T-helper 2 cell treated with Interferon-gamma antibody and Interleukin-4, amounts not matched to agents 5 μg/mL and 100 μg/mL, for 36 hours (primary cell): ENCODE results near the gene ADAMTS6.

ENCODE experiments used
- DNase-seq: peaks from one replicate; pipeline ENCODE4 v3.0.0; 2021; ENCODE audit warnings: low spot score
- H3K27ac Mint-ChIP-seq: one replicate; pipeline ENCODE4 v1.8.0; 2021; ENCODE audit warnings: mild to moderate bottlenecking, mixed read lengths
- H3K27me3 Mint-ChIP-seq: one replicate; pipeline ENCODE4 v1.8.0; 2021; ENCODE audit warnings: low read depth, mixed read lengths
- H3K36me3 Mint-ChIP-seq: one replicate; pipeline ENCODE4 v1.8.0; 2021; ENCODE audit warnings: low read depth, mixed read lengths
- H3K4me1 Mint-ChIP-seq: one replicate; pipeline ENCODE4 v1.8.0; 2021; ENCODE audit warnings: low read depth, mixed read lengths
- H3K4me3 Mint-ChIP-seq: one replicate; pipeline ENCODE4 v1.8.0; 2022; ENCODE audit warnings: mild to moderate bottlenecking, moderate library complexity, mixed read lengths
- H3K9me3 Mint-ChIP-seq: one replicate; pipeline ENCODE4 v1.8.0; 2021; ENCODE audit warnings: mixed read lengths

The ADAMTS6 gene

DNA sequence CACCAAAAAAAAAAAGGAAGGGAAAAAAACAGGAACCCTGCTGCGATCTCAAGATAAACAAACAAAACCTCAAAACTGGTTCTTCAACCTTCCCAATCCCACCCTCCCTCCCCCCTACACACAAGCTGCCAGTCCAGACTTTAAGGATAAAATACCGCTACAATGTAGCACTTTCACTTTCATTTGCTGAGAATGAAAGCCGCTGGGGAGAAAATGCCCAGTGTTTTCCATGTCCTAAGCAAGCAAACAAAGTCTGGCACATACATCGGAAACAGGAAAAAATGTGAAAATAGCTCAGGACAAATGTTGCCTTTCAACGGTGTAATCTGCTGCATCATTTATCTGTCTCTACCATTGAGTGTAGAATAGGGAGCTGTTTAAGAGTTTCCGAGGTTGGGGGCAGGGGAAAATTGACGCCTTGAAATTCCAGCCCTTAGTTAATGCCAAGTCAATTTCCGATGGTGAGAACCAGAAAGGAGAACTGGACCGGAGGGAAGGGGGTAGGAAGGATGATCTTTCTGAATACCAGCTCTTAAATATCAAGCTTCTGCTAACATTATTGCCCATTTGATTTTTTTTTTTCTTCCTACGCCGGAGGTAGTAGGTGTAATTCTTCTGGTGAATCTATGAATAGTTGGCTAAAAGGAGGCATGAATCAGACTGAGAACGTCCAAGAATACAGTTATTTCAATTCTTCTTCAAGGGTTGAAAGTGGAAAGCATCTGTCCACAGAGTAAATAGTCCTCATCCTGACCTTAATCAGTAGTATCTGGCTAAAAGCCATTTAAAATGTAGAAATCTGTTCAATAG lies 1.2 kb upstream of the ADAMTS6 start:
- no peaks in the 10 kb centered on the region for H3K9me3 Mint-ChIP-seq
- H3K4me1 Mint-ChIP-seq = peaks cover 20% of the 10 kb centered on the region
- H3K4me3 Mint-ChIP-seq = no peak overlapping the region
- H3K27me3 Mint-ChIP-seq = no peaks in the 10 kb centered on the region
- no peak for DNase-seq
- no peaks in the 10 kb centered on the region for H3K36me3 Mint-ChIP-seq
- H3K27ac Mint-ChIP-seq = peak overlapping the region; percentile 83

DNA sequence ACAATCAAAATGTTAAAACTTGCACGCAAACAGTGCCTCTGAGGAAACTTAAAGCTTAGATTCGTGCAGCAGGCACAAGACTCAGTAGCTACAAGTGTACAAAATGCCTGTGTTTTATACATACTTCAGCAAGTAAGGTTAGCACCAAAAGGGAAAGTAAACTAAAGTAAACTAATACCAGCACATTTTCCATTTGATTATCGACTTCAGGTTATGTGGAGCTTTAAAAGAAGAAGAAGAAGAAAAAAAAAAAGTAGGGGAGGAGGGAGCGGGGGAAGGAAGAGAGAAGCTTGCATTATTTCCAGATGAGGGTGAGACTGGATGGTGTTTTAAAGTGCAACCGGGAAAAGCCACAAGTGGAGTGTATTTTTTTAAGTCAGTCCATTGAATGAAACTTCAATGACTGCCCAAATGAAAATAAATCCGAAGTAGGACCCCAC lies 596 bp upstream of the ADAMTS6 start:
- Mint-ChIP-seq H3K4me3 (no peak overlapping the region), H3K9me3 (no peaks in the 10 kb centered on the region), H3K27me3 (peaks cover 3% of the 10 kb centered on the region), H3K27ac (peak overlapping the region; percentile 87), H3K36me3 (no peaks in the 10 kb centered on the region), H3K4me1 (peaks cover 20% of the 10 kb centered on the region)
- DNase-seq = no peak

DNA sequence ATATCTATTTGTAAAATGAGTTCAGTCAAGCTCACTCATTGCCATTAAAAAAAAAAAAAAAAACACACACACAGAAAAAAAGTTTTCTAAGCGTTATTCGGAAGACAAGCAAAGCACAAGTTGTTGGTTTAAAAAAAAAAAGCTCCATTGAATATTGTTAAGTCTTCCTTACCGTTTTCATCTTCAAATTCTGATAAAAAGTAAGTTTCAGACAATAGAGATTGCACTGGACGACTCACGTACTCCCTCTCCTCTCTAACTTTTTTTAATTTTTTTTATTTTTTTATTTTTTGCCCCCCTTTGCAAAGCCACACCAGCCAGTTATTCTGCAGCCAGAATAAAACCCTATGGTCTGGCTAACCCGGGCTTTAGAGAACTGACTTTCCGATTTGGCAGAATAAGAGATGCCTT lies 544 bp downstream of the ADAMTS6 start:
- Mint-ChIP-seq H3K36me3 (no peaks in the 10 kb centered on the region), H3K4me3 (no peak overlapping the region), H3K27me3 (peaks cover 3% of the 10 kb centered on the region), H3K27ac (peak overlapping the region; percentile 87), H3K9me3 (no peaks in the 10 kb centered on the region), H3K4me1 (peaks cover 20% of the 10 kb centered on the region)
- DNase-seq = no peak

DNA sequence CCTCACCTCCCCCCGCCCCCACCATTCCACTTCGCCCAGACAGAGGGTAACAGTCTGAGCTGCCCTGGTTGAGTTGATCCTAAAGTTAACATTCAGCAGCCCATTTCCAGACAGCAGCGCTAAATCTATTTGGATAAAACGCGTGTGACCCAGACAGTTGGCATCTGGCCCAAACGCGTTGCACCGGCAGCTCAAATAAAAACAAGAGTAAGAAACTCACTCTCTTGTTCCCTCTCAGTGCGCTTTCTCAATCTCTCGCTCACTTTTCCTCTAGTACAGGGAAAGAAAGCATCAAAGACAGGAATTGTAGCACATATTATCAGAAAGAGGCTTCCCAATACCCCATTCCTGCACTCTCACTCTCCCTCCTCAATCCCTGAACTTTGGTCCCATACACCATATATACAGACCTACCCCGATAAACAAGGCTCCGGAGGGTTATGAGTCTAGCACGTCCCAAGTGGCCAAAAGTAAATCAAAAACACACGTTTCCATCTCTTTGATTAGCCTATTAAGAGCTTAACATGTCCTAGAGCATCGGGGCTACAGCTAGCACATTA lies 1.3 kb downstream of the ADAMTS6 start:
- peaks cover 20% of the 10 kb centered on the region for H3K4me1 Mint-ChIP-seq
- H3K27me3 Mint-ChIP-seq = peaks cover 3% of the 10 kb centered on the region
- no peaks in the 10 kb centered on the region for H3K9me3 Mint-ChIP-seq
- no peak overlapping the region for H3K27ac Mint-ChIP-seq
- no peak for DNase-seq
- H3K36me3 Mint-ChIP-seq = no peaks in the 10 kb centered on the region
- no peak overlapping the region for H3K4me3 Mint-ChIP-seq

DNA sequence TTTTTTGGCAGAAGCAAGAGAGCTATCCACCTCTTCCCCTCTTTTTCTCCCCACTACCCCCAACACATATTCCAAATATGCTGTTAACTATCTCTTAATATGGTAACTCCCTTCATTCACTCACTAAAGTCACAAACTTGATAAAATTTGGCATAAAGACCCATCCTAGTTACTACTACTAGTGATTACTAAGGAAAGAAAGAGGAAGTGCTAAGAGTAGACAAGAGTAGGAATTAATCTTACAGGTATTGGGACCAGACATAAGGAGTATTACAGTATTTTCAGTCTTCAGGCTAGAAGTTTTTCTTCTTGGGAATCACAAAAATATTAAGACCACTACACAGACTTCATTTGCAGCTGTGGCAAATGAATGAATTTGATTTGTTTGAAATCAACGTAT lies 2.2 kb downstream of the ADAMTS6 start:
- H3K36me3 Mint-ChIP-seq = no peaks in the 10 kb centered on the region
- peaks cover 20% of the 10 kb centered on the region for H3K4me1 Mint-ChIP-seq
- DNase-seq = no peak
- H3K4me3 Mint-ChIP-seq = no peak overlapping the region
- no peaks in the 10 kb centered on the region for H3K9me3 Mint-ChIP-seq
- peaks cover 3% of the 10 kb centered on the region for H3K27me3 Mint-ChIP-seq
- no peak overlapping the region for H3K27ac Mint-ChIP-seq

DNA sequence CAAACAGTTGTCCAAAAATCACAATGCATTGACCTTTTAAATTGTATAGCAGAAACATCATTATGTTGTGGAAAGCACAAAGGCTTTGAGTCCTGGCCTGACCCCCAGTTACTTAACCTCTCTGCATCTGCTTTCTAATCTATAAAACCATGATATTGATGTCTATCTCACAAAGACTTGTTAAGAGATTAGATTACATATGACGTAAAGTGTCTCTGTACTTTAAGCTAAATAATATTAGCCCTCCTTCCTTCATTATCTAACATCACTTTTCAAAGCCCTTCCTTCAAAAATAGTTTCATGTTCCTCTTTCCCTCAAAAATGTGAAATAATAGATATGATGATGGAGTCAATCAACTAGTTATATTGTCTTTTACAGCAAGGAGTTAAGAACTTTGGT lies 3.4 kb downstream of the ADAMTS6 start:
- Mint-ChIP-seq H3K9me3 (no peaks in the 10 kb centered on the region), H3K36me3 (no peaks in the 10 kb centered on the region), H3K27me3 (peaks cover 3% of the 10 kb centered on the region), H3K4me1 (peaks cover 18% of the 10 kb centered on the region), H3K27ac (no peak overlapping the region), H3K4me3 (no peak overlapping the region)
- DNase-seq = no peak

DNA sequence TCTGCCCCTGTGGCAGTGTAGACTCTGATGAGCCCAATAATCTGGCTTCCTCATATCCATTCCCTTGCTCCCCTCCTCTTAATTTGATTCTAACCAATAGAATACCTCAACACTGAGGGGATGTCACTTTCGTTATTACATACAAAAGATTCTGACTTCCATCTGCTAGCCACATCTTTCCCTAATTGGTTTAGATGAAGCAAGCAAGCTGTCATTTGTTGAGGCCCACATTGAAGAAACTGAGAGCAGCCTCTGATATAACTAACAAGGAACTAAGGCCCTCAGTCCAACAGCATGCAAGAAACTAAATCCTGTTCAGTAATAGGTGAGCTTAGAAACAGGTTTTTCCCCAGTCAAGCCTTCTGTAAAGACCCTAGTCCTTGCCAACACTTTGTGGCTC lies 5.8 kb downstream of the ADAMTS6 start:
- Mint-ChIP-seq H3K4me1 (peaks cover under 1% of the 10 kb centered on the region), H3K27me3 (peaks cover 3% of the 10 kb centered on the region), H3K27ac (no peak overlapping the region), H3K4me3 (no peak overlapping the region), H3K36me3 (no peaks in the 10 kb centered on the region), H3K9me3 (no peaks in the 10 kb centered on the region)
- DNase-seq = no peak

DNA sequence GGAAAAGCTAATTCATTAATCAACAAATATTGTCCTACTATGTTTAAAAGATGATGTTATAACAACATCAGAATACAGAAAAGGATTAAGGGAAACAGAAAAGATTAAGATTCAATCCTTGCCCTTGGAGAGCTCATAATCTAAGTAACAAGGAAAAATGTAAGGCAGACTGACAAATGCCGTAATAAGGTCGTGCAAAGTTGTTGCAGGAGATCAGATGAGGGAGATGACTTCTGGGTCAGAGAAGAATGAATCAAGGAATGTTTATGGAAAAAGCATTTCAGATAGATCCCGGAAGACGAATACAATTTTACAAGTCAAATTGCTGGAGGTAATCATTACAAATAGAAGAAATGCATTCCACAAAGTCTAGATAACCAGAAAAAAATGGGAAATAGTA lies 6.4 kb downstream of the ADAMTS6 start:
- Mint-ChIP-seq H3K27me3 (peaks cover 3% of the 10 kb centered on the region), H3K4me3 (no peak overlapping the region)

DNA sequence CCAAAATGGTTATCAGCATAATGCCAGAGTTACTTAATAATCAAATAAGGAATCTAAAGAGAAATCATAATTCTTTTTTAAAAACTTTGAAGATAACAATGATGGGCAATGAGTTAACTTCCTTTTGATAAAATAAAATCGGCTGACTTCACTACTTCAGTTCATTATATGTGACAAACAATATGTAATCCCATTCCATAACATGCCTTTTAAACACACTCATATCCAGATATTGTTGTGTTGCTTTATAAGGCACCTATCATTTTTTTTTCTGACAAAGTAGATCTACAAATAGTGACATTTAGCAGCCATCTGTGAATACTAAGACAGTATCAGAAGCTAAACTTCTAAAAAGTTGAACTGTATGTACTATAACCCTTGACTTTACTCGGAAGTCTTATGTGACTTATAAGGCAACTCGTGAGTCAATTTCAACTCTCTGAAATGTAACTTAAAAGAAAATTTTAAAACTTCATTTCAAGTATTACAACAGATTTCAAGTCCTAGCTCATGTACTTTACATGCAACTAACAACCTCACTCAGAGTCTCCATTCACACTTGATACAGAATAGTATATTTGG lies 7.5 kb downstream of the ADAMTS6 start:
- Mint-ChIP-seq H3K27me3 (peaks cover 3% of the 10 kb centered on the region), H3K9me3 (no peaks in the 10 kb centered on the region), H3K4me1 (no peaks in the 10 kb centered on the region), H3K27ac (no peak overlapping the region), H3K36me3 (no peaks in the 10 kb centered on the region), H3K4me3 (no peak overlapping the region)
- no peak for DNase-seq

More for the DNA sequence above, 6.4 kb downstream of the ADAMTS6 start:
- Mint-ChIP-seq H3K4me1 (no peaks in the 10 kb centered on the region), H3K9me3 (no peaks in the 10 kb centered on the region), H3K27ac (no peak overlapping the region), H3K36me3 (no peaks in the 10 kb centered on the region)
- no peak for DNase-seq

DNA sequence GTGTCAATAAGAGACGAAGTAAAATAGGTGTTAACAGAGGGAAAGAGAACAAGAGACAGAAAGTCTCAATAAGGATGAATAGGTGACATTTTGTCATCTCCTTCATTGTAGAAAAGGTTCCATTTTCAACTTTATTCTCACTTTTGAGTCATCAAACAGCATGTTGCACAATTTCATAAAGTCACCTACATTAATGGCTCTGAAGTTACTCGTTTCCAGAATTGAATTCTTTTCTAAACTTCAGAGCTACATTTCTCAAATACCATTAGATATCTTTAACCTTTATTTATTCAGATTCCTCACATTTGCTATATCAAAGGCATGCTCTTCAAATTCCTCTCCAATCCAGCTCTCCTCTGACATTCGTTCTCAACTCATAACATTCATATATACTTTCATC lies 13.1 kb downstream of the ADAMTS6 start:
- Mint-ChIP-seq H3K36me3 (no peaks in the 10 kb centered on the region), H3K27me3 (no peaks in the 10 kb centered on the region), H3K4me3 (no peak overlapping the region), H3K27ac (no peak overlapping the region), H3K4me1 (no peaks in the 10 kb centered on the region), H3K9me3 (no peaks in the 10 kb centered on the region)
- no peak for DNase-seq

DNA sequence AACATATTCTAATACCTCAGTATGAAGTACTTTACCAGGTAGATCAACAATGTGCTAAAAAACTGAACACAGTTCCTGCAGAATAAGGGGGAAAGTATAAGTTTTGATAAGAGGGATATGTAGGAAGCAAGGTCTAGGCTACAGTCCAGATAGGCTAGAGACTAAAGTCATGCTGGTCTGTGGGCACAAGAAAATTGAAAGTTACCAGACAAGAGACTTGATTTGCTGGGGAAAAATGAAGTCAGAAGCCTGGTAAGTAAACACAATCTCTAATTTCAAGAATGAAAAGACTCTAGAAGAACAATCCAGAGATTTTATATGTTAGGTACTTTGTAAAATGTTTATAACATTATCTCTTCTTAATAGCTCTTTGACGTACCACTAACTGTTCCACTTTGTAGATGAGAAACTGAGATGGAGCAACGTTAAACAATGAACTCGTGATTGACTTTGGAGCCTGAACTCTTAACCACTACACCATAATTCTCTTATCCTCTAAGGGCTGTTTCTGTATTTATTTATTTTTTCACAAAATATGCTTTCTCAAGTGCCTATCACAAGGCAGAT lies 19.5 kb downstream of the ADAMTS6 start:
- Mint-ChIP-seq H3K9me3 (no peaks in the 10 kb centered on the region), H3K4me3 (no peak overlapping the region), H3K4me1 (no peaks in the 10 kb centered on the region), H3K27ac (no peak overlapping the region), H3K36me3 (no peaks in the 10 kb centered on the region), H3K27me3 (no peaks in the 10 kb centered on the region)
- DNase-seq = no peak

DNA sequence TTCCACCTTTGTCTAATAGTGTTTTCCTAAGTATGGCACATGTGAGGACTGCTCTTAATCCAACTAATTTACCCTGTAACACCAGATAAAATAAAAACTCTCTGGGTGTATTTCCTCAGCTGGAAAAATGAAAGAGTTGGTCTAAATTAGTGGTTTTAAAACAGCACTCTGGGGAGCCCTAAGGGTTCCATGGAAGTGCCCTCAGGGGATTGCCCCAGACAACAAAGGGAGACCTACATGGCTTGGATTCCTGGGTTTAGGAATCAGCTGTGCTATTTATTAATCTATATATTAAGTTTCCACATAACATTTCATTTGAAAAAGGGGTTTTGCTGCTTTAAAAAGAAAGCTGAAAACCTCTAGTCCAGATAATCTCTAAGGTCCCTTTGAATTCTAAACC lies 20.2 kb downstream of the ADAMTS6 start:
- H3K4me1 Mint-ChIP-seq = no peaks in the 10 kb centered on the region
- no peaks in the 10 kb centered on the region for H3K9me3 Mint-ChIP-seq
- no peak overlapping the region for H3K27ac Mint-ChIP-seq
- H3K4me3 Mint-ChIP-seq = no peak overlapping the region
- no peaks in the 10 kb centered on the region for H3K36me3 Mint-ChIP-seq
- no peak for DNase-seq
- H3K27me3 Mint-ChIP-seq = no peaks in the 10 kb centered on the region

DNA sequence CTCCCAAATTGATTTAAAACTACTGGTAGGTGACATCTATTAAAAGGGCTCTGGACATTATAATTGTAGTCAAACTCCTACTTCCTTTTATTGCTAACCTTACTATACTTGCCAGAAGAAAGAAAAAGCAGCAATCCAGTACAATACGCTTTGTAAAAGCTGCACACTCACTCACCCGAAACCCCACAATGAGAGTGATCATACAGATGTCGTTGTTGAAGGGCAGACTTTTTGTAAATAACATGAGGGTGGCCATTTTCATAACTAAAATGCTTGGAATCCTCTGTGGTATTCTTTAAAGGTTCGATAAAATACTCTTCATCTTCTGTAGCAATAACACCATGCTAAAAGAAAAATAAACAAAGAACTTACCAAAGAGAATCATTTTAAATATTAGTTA lies 21.7 kb downstream of the ADAMTS6 start:
- Mint-ChIP-seq H3K27me3 (no peaks in the 10 kb centered on the region), H3K4me3 (no peak overlapping the region), H3K4me1 (no peaks in the 10 kb centered on the region), H3K27ac (no peak overlapping the region), H3K9me3 (no peaks in the 10 kb centered on the region), H3K36me3 (no peaks in the 10 kb centered on the region)
- no peak for DNase-seq

DNA sequence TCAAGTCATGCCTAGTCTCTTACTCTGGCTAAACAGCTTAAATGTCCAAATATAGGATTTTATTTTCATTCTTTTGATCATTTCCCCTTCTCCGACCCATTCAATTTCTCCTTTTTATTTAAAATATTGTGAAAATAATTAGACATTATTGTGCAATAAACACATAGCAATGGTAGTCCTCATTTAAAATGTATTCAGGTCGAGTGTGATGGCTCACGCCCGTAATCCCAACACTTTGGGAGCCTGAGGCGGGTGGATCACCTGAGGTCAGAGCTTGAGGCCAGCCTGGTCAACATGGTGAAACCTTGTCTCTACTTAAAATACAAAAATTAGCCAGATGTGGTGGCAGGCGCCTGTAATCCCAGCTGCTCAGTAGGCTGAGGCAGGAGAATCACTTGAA lies 26.7 kb downstream of the ADAMTS6 start:
- Mint-ChIP-seq H3K4me1 (no peaks in the 10 kb centered on the region), H3K27ac (no peak overlapping the region), H3K4me3 (no peak overlapping the region), H3K9me3 (no peaks in the 10 kb centered on the region), H3K27me3 (no peaks in the 10 kb centered on the region), H3K36me3 (no peaks in the 10 kb centered on the region)
- DNase-seq = no peak
